NOMO-1 treated with dmso at 0.1 percent for 144 hours (cell line): ENCODE measurements around the gene TLK1.

Source experiments
- DNase-seq: peaks from one replicate; lab custom pipeline; 2025; ENCODE audit not compliant: unreplicated experiment; lab: John Stamatoyannopoulos, UW

The TLK1 gene

DNA sequence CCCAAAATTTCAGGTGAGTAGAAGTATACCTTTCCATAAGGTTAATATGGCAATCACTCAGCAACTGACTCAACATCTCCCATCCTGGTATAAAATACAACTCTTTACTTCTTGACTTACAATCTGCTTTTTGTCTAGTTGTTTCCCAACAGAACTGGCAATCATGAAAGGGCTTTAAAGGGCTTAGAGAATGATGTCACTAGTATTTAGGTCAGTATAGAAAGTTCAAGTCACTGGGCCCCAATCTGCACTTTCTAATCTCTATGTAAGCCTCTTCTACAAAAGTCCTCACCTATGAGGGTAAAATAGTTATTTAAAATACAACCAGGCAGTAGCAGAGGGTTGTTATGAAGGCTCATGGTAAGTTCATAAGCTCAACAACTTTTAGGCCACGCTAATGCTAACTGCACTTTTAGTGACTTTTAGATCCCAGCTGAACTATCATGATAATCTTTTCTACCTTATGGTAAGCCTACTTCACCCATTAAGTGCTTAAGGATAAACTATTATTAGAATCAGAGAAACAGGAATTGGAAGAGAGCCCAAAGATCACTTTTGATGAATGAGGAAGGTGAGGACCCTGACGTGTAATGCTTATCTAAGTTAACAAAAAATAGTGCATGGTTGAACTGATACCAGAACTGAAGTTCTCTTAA lies 152.0 kb downstream of the TLK1 start:
- DNase-seq, result no peak

DNA sequence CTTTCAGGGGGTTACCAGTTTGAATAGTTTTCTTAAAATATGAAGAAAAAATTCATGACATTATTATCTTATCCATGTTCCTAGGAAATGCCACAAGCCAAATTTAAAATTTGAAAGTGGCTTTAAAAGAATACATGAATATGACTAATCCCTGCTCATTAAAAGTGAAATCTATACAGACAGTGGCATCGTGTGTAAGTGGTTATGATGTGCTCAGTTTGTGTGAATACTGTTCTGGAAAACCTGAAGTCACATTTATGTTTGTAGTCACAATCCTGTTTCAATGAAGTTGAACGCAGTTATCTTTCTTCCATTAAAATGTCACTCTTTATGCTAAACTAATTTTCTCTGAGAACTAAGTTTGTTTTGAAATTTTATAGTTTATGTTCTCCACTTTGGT lies 155.9 kb downstream of the TLK1 start:
- DNase-seq, result no peak

DNA sequence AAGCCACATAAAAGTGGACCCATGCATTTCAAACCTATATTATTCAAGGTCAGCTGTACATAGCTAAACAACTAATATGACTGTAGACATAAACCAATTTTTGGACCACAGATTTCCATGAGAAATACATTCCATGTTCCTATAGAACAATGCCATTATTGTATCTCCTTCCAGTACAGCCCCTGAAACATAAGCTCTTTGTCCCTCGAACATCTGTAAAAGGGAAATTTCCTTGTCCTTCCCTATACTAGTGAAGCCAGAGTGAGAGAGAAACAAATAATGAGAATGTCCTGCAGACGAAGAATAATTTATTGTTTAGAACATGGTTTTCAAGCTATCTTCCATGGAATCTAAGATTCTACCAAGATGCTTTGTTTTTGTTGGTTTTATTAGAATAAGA lies 156.3 kb downstream of the TLK1 start:
- DNase-seq, result no peak

DNA sequence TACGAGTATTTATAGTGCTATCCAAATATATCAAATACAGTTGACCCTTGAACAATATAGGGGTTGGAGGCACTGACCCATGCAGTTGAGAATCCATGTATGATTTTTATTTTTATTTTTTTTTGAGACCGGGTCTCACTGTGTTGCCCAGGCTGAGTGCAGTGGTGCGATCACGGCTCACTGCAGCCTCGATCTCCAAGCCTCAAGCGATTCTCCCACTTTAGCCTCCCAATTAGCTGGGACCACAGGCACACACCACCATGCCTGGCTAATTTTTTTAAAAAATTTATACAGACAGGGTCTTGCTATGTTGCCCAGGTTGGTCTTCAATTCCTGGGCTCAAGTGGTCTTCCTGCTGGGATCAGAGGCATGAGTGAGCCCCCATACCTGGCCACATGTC lies 161.0 kb downstream of the TLK1 start:
- DNase-seq, result no peak

DNA sequence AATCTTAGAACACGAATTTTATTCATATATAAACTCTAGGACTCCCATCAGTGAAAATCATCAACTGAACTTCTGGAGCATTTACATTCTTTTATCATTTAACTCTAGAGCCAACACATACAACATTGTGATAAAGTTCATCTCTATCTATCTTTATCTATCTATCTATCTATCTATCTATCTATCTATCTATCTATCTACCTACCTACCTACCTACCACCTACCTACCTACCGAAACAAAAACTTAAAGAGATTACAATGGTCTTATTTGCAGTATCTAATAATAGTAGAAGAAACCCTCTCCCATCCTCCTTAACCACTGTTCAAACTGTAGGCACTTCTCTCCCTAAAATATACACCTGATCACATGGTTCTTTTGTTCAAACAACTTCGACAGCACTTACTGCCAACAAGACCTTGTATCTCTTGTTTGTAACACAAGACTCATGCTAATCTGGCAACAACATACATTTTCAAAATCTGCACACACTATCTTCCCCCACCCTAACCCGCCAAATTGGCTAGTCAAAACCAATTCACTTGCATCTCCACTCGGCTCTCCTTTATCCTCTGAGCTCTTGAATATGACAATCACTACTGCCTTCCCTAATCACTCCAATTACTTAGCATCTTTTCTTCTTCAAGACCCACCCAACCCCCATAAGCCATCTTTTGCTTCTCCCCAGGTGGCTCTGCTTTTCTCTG lies 162.6 kb downstream of the TLK1 start:
- no peak for DNase-seq

DNA sequence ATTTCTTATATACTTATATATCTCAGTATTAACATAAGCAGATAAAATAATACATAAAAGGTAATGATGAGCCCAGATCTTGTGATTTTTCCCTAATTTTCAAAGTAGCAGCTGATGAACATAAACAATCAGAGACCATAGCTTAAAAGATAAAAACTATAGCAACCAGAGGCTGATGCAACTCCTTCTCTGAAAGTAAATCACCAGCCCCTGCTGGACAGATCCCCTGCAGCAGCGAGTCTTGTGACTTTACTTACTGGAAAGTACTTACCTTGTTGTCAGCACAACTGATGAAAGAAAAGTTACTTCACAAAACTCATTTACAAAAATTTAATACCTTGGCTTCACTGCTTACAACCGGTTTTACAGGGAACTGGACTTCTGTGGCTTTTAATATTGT lies 164.4 kb downstream of the TLK1 start:
- DNase-seq, result no peak

DNA sequence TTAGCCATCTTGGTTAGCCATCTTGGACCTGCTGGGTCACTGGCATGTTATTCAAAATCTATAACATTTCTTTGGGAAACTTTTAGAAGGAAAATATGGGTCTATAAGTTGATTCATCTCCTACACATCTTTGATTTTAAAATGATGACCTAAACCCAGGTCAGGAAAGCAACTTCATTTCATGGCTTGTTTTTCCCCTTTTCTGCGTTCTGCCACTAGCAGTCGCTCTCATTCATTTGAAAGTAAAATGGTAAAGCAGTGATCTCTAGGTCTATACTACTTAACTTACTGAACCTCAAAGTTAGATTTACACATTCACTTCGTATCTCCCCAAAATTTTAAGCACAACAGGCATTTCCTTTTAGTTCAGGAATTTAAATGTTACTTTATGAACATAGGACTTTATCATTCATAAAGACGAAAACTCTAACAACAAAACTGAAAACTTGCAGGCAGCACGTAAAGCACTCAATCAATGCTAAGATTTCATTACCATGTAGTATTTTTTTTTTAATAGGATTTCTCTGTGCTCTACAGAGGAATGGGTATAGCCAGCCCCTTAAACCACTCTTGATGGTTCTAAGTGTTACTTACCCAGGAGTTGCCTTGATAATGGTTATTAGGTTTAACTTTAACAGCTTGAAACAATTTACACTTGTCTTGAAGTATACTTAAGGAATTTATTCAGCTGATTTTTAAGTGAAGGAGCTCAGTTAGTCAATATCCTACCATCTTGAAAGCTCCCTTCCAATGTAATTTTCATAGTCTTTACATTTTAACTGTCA lies 169.1 kb downstream of the TLK1 start:
- no peak for DNase-seq

DNA sequence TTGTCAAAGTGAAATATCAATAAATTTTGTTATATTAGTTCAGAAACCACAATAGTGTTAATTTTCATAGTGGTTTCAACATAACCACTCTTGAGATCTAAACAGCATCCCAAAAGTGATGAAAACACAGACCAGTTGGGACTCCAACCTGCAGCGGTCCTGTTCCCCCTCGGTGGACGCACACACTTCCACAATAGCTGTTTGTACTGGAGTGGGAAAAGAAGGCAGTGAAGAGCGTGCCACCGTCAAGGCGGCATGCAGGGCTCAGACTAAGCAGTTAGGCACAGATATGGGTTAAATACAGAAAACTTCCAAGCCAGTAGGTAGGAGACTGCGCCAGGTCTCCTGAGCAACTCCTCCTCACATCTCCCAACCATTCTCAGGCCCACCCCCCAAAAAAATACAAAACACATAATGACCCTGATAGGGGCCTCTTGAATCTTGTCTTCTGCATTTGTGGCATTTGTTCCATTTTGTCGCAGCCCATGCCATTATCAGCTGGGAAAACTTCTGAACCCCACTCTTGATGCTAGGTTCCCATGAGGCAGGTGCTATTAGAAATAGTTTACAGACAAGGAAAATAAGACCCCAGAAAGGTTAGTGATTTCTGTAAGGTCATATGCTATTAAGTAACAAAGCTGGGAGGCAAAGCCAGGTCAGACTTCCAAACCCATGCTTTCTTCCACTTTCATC lies 174.0 kb downstream of the TLK1 start:
- no peak for DNase-seq

DNA sequence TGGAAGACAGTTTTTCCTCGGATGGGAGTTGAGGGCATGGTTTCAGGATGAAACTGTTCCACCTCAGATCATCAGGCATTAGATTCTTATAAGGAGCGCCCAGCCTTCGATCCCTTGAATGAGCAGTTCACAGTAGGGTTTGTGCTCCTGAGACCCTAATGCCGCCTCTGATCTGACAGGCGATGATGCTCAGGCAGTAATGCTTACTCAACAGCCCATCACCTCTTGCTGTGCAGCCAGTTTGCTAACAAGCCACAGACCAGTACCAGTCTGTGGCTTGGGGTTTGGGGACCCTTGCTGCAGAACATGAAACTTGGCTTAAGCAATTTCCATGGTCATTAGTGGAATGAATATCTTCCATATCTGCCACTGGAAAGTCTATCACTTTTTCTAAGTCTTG lies 175.3 kb downstream of the TLK1 start:
- DNase-seq, result no peak

DNA sequence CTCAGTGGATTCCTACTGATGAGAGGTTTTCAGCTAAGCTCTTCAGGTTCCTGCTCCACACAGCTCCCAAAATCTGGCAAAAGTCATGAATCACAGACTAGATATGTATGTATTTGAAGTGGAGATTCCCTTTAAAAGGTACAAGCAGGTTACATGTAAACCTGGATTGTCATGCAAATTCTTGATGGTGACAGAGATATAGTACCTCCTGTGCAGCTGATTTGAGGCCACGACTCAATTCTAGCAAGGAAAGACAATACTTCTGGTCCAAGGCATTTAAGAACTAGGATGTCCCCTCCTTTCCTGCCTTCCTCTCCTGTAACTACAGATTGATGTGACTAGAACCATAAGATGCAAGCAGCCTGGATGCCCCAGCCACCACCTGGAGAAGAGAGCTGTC lies 176.6 kb downstream of the TLK1 start:
- no peak for DNase-seq

DNA sequence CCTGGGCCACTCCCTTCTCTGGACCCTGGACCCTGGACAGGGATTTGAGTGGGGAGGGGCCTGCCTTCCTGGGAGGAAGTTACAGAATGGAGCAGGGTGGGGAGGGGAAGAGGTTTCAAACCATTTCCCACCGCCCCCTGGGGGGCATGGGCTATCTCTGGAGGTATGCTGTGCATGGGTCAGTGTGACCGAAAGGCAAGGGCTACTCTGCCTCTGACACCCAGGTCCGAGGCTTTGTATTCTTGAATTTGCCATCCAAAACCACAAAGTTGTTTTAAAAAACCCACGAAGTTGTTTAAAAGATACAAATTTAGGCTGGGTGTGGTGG lies 184.8 kb downstream of the TLK1 start:
- no peak for DNase-seq

DNA sequence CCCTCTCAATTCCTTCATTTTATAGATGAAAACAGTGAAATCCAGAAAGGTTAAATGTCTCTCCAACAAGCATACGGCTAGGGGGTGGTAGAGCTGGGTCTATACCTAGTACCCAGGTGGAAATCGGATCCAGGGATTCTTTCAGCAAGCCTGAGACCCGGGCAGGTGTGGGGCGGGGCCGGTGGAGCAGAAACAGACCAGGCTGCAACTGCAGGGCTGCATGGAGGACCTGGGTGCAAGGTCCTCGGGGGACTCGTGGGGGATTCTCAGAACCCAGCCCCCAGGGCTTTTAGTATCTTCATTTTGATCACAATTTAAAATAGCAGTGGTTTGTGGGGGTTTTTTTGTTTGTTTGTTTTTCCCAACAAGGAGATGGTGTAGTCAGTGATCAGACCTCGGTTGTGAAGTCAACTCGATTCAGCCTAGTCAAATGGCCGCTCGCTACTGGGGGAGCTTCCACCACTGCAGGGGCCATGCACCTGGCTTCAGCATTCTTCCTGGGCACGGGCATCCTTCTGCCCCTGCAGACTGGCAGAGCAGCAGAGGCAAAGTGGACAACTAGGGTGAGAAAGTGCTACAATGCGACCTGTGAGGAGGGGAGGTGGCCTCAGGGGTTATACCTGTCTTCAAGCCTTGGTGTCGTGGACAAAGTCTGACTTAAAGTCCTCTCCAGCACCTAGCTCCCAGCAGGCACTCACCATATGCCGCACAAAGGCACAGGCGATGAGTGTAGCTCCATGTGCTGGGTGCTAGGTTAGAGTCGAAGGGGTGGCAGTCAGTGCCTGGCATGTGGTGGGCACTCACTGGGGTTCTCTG lies 185.4 kb downstream of the TLK1 start:
- no peak for DNase-seq

DNA sequence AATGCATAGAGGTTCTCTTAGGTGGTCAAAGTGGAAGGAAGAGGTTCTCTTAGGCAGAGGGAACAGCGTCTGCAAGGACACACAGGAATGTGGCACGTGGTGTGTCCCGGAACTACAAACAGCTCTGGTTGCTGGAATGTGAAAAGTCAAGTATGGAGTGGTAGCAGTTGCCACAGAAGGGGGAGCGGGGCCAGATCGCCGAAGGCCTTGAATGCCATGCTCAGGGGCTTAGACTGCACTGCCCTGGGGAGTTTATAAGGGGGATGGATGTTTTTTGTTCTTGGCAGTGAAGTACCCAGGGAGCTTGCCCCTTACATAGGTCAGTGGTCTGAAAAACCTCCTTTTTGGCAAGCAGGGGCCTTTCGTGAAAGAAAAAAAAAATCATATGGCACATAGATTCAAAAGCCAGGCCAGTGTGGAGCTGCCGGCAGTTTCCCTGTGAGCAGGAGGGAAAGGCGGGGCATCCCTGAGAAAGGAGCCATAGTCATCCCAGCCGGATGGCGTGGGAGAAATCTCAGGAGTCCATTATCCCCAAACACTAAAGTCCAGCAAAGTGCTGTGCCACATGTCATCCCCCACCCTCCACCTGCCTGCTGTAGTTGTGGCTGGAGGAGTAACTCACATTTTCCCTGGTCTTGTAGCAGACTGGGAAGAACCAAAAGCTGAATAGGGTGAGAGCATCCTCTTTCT lies 186.2 kb downstream of the TLK1 start:
- no peak for DNase-seq

DNA sequence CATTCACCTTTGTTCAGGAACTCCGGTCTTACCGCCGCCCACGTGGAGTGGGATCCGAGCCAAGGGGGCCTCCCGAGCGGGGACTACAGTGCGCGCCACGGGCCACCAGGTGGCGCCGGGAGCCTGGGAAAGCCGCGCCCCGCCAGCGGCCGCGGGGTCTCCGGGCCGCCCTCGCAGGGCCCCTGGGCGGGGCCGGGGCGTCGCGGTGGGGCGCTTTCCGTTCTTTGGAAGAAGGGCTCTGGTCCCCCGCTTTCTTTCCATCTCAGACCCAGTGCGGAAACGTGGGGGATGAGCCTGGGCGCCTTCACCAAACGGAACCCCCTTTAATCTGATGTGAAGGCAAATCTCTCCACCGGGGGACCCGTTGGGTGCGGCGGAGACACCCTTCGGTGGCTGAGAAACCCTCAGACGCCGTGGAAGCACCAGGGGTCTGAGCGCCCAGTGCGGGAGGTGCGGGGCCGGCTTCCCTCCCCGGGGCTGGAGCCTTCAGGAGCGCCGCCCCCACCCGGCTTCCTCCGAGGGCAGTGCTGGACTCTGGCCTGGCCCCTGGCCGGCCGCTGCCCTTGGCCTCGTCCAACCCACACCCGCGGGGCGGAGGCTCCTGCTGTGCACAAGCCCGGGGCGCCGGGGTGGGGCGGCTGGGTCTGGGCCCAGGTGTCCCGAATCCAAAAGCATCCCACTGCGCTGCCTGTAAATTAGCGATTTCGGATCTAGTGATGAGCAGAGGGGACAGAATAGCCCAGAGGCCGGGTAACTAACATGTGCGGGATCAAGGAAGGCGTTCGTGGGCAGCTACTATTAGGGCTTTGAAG lies 187.0 kb downstream of the TLK1 start:
- DNase-seq, result peak; percentile 52

DNA sequence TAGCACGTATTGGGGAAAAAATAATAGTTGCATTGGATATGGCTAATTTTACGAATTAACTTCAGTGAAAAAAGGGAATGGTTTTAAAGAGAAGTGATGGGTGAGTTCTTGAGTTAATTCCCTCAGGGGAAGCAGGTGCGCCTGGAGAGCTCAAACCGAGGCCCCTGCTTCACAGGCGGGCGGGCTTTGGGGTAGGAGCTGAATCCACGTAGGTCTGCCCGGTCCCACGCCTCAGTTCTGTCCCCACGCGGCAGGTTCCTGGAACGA lies 187.5 kb downstream of the TLK1 start:
- no peak for DNase-seq

DNA sequence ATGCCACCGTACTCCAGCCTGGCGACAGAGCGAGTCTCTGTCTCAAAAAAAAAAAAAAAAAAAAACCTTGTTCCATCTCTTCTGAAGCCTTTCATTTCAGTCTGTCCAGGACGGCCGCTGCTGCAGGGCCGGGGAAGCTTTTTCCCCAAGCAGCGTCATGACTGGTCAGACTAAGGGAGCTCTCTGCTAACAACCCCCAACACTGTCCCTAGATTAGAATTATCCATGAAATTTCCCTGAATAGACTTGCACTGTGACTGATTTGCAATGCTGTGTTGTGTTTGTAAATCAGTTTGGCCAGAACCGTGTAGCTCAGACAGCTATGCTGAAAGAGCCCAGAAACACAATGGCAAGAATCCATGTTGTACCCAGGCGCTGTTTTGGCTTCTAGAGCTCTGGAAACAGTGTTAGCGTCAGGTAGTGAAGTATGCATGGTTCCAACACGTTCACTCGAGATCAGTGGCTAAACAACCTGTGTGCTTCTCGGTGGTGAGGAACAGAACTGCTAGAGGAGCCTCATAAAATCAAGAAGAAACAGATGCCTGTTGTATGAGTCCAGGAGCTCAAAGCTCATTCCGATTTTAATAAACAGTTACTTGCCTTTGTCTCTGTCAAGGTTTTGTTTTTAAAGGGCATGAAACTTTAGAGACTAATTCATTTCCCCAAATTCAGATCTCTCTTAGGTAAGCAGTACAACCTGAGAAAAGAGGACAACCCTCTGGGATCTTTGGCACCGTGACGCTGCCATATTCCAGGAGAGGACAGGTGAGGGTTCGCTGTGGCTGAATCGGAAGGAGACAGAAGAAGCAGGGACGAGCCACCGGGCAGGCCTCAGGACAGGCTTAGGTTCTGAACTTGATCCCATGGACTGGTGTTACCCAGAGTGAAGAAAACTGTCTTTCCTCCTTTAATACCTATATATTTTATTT lies 188.1 kb downstream of the TLK1 start:
- DNase-seq, result no peak

DNA sequence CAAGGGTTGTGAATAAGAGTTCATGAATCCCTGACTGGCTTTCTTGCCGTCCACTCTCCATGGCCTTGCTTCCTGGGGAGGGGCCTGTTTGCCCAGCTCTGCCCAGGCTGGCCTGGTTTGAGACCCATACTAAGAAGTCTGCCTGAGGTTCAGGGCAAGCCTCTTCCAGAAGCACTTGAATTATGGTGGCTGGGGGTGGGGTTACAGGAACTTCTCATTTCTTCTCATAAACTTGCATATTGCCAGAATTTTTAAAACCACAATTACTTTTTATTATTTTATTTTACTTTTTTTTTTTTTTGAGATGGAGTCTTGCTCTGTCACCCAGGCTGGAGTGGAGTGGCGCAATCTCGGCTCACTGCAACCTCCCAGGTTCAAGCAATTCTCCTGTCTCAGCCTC lies 189.6 kb downstream of the TLK1 start:
- DNase-seq, result no peak

DNA sequence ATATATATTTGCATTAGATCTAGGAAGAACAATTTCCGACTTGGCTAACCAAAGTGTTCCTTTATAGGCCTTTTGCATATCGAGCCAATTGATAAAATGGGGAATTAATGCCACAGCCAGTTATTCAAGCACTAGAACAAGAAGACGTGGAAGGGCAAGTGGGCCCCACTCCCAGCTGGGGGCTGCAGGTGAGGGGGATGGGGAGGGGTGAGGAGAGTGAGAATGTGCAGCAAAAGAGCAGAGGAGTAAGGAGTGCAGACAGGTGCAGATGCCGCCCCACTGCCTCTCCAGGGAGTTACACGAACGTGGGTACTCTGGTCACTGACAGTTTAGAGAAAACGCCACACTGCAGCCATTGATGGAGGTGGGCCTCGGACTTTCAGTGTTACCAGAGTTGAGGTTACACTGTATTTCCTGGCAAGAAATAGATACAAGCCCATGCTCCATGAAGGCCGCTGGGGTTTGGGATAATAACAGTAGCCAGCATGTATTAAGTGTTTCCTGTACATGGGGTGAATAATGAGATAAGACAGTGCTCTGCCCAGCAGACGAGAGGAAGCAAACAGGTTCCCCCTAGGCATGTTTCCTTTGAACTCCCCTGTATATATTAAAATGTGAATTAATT lies 190.7 kb downstream of the TLK1 start:
- DNase-seq, result no peak
